HS-5 (cell line): ENCODE results near the gene RASA3.

Source experiments
- DNase-seq: peaks from one replicate; pipeline ENCODE4 v3.0.0-alpha.2; 2012; ENCODE audit warnings: low read depth

The RASA3 gene

DNA sequence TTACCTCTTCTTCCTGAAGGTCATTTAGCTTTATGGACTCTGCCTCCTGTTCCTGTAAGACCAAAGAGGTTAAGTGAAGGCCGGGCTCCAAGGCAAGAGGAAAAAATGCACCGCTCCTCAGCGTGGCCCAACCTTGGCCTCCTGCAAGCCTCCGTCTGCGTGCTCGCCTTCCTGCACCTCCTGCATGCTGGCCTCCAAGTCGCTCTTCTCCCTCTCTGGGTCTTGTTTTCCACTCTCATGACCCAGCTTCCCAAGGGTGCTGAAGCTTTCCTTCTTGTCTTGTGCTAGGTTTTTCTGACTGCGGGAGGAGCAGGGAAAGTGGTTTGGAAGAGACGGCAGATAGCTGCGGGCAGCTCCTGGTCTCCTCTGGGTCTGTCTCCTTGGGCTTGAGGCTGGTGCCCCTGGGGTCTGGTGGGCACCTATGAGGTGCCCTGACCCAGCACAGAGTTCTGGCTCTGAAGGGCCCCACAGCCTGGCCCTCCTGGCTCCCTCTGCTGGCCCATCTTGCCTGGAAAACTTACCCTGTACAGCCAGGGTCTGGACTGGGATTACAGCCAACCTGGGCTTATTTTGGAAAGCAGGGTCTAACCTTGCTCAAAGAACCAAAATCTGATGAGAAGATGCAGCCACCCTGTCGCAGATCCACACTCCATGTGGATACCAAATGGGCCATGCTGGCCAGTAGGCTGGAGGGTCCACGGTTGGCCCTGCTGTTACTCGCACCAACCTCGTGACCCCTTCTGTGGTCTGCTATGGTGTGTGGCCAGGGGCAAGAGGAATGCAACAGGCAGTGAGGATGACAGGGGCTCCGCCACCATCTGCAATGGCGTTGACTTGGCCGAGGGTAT, 163.7 kb downstream of the RASA3 start:
- no peak for DNase-seq

DNA sequence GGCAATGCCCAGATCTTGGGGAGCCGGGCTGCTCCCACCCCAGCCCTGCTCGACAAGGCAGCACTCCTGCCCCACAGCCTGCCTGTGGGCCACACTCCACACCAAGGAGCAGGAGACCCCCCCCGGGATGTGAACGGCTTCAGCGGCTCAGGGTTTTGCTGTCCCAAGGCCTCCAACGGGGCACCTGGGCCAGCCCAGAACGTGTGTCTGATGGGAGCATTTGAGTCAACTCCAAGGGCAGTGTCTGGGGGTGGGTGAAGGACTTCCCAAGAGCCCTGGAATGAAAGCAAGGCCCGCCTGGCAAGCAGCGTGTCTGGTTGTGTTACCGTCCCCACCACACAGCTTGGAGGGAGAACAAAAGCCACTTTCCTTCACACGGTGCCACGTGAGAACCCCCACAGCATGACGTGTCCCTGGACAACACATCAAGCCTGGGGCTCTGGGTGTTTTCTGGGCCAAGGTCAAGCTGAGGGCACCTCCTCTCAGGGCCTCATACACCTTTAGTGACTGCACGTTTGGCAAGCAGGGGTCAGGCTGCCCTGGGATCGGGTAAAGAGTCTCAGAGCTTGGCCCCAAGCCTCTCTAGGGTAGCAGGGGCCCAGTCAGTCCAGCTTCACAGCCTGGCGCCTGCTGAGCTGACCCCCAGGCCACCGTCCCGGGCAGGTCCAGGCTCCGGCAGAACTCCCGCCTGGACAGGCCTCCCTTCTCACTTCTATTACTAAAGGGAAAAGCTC, 164.5 kb downstream of the RASA3 start:
- DNase-seq, result no peak

DNA sequence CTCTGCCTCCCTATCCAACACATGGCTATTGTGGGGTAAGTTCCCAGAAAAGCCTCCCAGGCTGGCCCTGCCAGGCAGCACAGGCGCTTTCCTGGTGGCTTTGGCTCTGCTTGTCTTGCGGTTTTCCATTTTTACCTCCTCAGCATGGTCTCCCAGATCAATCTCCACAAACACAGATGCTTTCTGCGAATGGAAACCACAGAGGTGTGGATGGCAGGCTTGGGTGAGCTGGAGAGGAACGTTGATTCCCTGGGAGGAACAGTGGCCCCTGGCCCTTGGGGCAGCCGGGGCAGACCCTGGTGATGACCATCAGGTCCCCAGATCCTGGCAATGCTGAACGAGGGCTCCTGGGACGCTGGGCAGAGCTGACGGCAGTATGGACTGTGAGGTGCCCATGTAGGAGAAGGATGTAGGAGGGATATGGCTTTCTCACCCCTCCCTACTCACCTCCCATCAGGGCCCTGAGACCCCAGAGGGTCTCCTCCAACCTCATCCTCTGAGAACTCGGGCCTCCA, 165.2 kb downstream of the RASA3 start:
- no peak for DNase-seq

DNA sequence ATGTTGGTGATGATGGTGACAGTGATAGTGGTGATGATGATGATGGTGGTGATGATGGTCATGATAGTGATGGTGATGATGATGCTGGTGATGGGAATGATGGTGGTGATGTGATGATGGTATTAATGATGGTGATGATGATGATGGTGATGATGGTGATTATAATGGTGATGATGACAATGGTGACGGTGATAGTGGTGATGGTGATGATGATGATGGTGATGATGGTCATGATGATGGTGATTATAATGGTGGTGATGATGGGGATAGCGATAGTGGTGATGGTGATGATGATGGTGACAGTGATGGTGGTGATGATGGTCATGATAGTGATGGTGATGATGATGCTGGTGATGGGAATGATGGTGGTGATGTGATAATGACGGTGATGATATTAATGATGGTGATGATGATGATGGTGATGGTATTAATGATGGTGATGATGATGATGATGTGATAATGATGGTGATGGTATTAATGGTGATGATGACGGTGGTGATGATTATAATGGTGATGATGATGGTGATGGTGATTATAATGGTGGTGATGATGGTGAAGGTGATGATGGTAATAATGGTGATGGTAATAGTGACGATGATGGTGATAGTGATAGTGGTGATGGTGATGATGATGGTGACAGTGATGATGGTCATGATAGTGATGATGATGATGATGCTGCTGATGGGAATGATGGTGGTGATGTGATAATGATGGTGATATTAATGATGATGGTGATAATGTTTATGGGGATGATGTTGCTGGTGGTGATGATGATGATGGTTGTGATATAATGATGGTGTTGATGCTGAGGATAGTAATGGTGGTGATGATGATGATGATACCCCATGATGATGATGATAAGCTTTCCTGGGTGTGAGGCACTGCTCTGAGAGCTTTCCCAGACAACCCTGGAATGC, 166.2 kb downstream of the RASA3 start:
- DNase-seq, result no peak

- no peak for DNase-seq
Observed at GRCh38 chr13:113965383-113965874, 167.0 kb downstream of the RASA3 start.

DNA sequence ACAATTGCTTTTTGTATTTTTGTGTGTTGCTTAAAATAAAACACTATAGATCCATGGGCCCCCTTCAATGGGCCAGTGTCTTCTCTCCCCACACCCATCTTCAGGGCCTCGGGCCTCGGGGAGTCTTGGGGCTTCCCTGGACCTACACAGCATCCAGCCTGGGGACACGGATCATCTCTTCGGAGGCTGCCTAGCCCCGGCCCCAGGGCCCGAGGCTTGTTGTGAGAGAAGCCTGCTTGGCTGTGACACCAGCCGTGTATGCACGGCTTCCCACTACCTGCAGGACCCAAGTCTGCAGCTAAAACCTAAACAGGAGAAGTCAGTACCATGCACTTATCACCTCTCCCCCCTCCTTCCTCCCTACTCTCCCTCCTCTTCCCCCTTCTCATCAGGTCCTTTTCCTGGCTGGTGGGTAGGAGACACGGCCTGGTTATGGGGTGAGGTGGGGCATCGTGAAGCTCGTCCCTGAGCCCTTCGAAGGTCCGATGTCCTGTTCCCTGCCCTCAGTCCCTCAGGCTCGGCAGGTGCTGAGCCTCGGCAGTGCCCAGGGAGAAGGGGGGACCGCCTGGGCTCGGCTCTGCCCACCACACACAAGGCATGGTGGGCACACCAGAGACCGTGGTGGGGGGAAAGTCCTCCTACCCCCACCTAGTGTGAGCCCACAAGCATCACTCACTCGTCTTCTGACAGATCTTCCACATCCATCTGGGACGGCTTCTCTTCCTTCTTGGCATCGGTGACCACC, 168.0 kb downstream of the RASA3 start:
- no peak for DNase-seq

DNA sequence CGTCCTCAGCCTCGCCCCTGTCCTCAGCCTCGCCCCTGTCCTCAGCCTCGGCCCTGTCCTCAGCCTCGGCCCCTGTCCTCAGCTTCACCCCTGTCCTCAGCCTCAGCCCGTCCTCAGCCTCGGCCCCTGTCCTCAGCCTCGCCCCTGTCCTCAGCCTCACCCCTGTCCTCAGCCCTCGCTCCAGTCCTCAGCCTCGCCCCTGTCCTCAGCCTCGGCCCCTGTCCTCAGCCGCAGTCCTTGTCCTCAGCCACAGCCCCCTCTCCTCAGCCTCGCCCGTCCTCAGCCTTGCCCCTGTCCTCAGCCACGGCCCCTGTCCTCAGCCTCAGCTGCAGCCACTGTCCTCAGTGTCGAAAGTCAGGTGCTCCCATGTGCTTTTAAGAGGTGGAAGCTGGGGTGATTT, 169.0 kb downstream of the RASA3 start:
- DNase-seq, result no peak

- no peak for DNase-seq
Observed at GRCh38 chr13:113962975-113963374, 169.4 kb downstream of the RASA3 start.

DNA sequence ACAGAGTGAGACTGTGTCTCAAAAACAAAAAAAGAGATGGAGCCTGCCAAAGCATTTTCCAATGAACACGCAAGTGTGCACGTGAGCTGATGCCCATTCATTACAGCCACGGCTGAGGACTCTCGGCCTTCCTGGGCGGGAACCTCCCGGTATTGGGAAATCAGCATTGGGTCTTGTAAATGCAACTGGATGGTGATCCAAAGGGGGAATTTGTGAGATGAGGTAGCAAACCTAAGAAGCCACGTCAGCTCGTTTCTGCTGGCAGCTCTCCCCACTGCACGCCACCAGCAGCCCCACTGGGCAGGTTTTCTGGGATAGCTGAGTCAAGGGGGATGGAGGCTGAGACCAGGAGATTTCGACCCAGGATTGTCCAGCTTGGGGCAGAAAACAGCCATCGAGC, 170.0 kb downstream of the RASA3 start:
- DNase-seq, result no peak

DNA sequence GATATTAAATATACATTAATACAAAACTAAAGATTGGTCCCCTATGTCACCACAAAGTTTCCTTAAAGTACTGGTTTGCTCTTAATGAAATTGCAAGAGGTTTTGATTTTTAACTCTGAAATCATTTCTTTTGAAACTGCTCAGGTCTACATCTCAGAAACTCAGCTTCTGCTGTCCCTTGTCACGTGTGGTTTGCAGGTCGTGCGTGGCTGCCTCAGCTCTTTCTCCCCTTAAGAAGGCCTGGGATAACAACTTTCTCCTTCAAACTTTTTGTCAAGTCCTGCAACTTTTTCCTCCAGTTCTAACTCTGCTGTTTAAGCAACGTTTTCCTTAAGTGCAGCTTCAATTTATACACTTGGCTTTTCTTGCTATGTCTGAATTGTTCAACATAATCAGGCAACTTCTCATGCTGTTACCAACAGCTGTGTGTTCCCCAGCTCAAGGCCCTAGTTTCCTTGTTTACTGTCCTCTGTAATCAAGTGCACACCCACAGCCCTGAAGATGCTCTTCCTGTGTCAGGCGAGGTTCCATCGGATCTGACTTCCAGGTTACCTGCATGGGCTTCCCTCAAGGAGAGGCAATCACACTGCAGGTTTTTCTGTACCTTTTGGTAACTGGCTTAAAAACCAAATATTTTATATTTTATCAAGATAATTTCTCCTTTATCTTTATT, 172.0 kb downstream of the RASA3 start:
- DNase-seq, result no peak

GRCh38 chr13:113959198-113959597, 173.2 kb downstream of the RASA3 start:
- DNase-seq, result no peak

GRCh38 chr13:113958373-113958772, 174.1 kb downstream of the RASA3 start:
- no peak for DNase-seq

GRCh38 chr13:113956571-113956970, 175.9 kb downstream of the RASA3 start:
- DNase-seq, result no peak

DNA sequence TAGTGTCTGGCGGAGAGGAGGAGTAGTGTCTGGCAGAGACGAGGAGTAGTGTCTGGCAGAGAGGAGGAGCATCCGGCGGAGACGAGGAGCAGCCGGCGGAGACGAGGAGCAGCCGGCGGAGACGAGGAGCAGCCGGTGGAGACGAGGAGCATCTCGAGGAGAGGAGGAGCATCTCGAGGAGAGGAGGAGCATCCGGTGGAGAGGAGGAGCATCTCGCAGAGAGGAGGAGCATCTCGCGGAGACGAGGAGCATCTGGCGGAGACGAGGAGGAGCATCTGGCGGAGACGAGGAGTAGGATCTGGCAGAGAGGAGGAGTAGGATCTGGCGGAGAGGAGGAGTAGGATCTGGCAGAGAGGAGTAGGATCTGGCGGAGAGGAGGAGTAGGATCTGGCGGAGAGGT, 176.7 kb downstream of the RASA3 start:
- no peak for DNase-seq

- no peak for DNase-seq
Observed at GRCh38 chr13:113955235-113955634, 177.2 kb downstream of the RASA3 start.

- DNase-seq, result no peak
Observed at GRCh38 chr13:113954046-113954835, 178.2 kb downstream of the RASA3 start.

GRCh38 chr13:113953561-113953960, 178.9 kb downstream of the RASA3 start:
- DNase-seq, result no peak

- DNase-seq, result no peak
Observed at GRCh38 chr13:113952983-113953520, 179.4 kb downstream of the RASA3 start.

- DNase-seq, result no peak
Observed at GRCh38 chr13:113952151-113952982, 180.1 kb downstream of the RASA3 start.
